IMR-90 (cell line): ENCODE measurements around the gene COL2A1. TPM values are rescaled to one million over a fixed set of nuclear protein-coding genes. Genes with fewer than 3 reads are reported as not detected.
A peak's percentile ranks its signal among the peaks of the same experiment; 100 is the strongest.

Source experiments
- ATAC-seq: fragments of 200-7000 bp; cut with Tn5 transposase; 2 replicates; pipeline ENCODE4 v1.9.1; 2020; ENCODE audit warnings: low read depth, mild to moderate bottlenecking, moderate library complexity
- BruUV-seq: library from RNA; stranded (reverse); fragments of 400-500 nt; replicated peaks from 2 replicates; lab custom pipeline; 2021; lab: Mats Ljungman, UMichigan
- CTCF ChIA-PET: fragments of 300-600 bp; formaldehyde crosslinking; extraction: SDS; loops from one replicate; lab custom pipeline; 2021; ENCODE audit warnings: antibody characterized with exemption; lab: Yijun Ruan, JAX
- POLR2A ChIA-PET: fragments of 300-600 bp; sonication (Branson Sonifier 250); formaldehyde crosslinking; loops from one replicate; lab custom pipeline; 2022; ENCODE audit warnings: antibody characterized with exemption; ENCODE audit not compliant: unreplicated experiment; lab: Charles Lee
- DNase-seq: peaks from one replicate; pipeline ENCODE4 v3.0.0; 2013
- H2AFZ ChIP-seq: replicated peaks from 2 replicates; pipeline ENCODE3; 2013; ENCODE audit warnings: low read length, mild to moderate bottlenecking; ENCODE audit not compliant: poor library complexity
- H2AK5ac ChIP-seq: 2 replicates; pipeline ENCODE4 v1.6.1; 2013; ENCODE audit warnings: low read depth, low read length, inconsistent platforms
- H2AK9ac ChIP-seq: replicated peaks from 2 replicates; pipeline ENCODE3; 2013; ENCODE audit warnings: mild to moderate bottlenecking, low read depth, low read length, moderate library complexity; ENCODE audit not compliant: poor library complexity
- H2BK120ac ChIP-seq: 2 replicates; pipeline ENCODE4 v1.6.1; 2013; ENCODE audit warnings: low read depth, low read length, inconsistent platforms
- H2BK15ac ChIP-seq: 3 replicates; pipeline ENCODE4 v1.6.1; 2013; ENCODE audit warnings: low read depth, low read length, inconsistent platforms
- H2BK20ac ChIP-seq: 2 replicates; pipeline ENCODE4 v1.6.1; 2013; ENCODE audit warnings: low read depth, mild to moderate bottlenecking, inconsistent platforms, low read length, moderate library complexity
- H2BK5ac ChIP-seq: 2 replicates; pipeline ENCODE4 v1.6.1; 2013; ENCODE audit warnings: mild to moderate bottlenecking, low read depth, low read length, inconsistent platforms; ENCODE audit not compliant: poor library complexity, severe bottlenecking
- H3K14ac ChIP-seq: replicated peaks from 2 replicates; pipeline ENCODE4 v1.6.1; 2013; ENCODE audit warnings: low read depth, low read length, inconsistent platforms
- H3K18ac ChIP-seq: 2 replicates; pipeline ENCODE4 v1.6.1; 2013; ENCODE audit warnings: low read depth, low read length, control low read depth
- H3K23ac ChIP-seq: 2 replicates; pipeline ENCODE4 v1.6.1; 2013; ENCODE audit warnings: low read depth, low read length, inconsistent platforms
- H3K27ac ChIP-seq: 2 replicates; pipeline ENCODE4 v1.5.1; 2013; ENCODE audit warnings: mild to moderate bottlenecking, control low read depth, low read length; ENCODE audit not compliant: insufficient read depth
- H3K27me3 ChIP-seq: 2 replicates; pipeline ENCODE4 v1.6.1; 2013; ENCODE audit warnings: low read length; ENCODE audit not compliant: control insufficient read depth, insufficient read depth
- H3K36me3 ChIP-seq: 2 replicates; pipeline ENCODE4 v1.6.1; 2013; ENCODE audit warnings: low read length, mixed read lengths; ENCODE audit not compliant: control insufficient read depth, insufficient read depth
- H3K4ac ChIP-seq: 2 replicates; pipeline ENCODE4 v1.6.1; 2013; ENCODE audit warnings: low read depth, low read length, inconsistent platforms
- H3K4me1 ChIP-seq: 2 replicates; pipeline ENCODE4 v1.6.1; 2013; ENCODE audit warnings: low read length, mixed read lengths; ENCODE audit not compliant: control insufficient read depth, insufficient read depth
- H3K4me2 ChIP-seq: 2 replicates; pipeline ENCODE4 v1.6.1; 2013; ENCODE audit warnings: low read depth, mild to moderate bottlenecking, control low read depth, low read length, moderate library complexity
- H3K4me3 ChIP-seq: 2 replicates; pipeline ENCODE4 v1.5.1; 2013; ENCODE audit warnings: low read depth, mild to moderate bottlenecking, control low read depth, low read length, moderate library complexity; ENCODE audit not compliant: insufficient read depth
- H3K56ac ChIP-seq: 2 replicates; pipeline ENCODE4 v1.6.1; 2013; ENCODE audit warnings: low read length, inconsistent platforms; ENCODE audit not compliant: insufficient read depth; ENCODE audit errors: extremely low read depth
- H3K79me1 ChIP-seq, 2 experiments: 2 replicates each; pipeline ENCODE4 v1.6.1; 2013; ENCODE audit warnings: low read length in 2 of 2, inconsistent platforms in 1 of 2, low read depth in 1 of 2
- H3K9ac ChIP-seq: 2 replicates; pipeline ENCODE4 v1.6.1; 2013; ENCODE audit warnings: low read depth, low read length, control low read depth
- H3K9me1 ChIP-seq: 2 replicates; pipeline ENCODE4 v1.6.1; 2013; ENCODE audit warnings: low read length, inconsistent platforms; ENCODE audit not compliant: insufficient read depth
- H3K9me3 ChIP-seq: 2 replicates; pipeline ENCODE4 v1.6.1; 2013; ENCODE audit warnings: low read length; ENCODE audit not compliant: control insufficient read depth, insufficient read depth
- H4K20me1 ChIP-seq: 2 replicates; pipeline ENCODE4 v1.6.1; 2013; ENCODE audit warnings: low read length, inconsistent platforms; ENCODE audit not compliant: insufficient read depth
- H4K5ac ChIP-seq: 2 replicates; pipeline ENCODE4 v1.6.1; 2013; ENCODE audit warnings: mild to moderate bottlenecking, low read depth, low read length, control low read depth
- H4K8ac ChIP-seq, 2 experiments: 2 replicates each; pipeline ENCODE4 v1.6.1; 2013; ENCODE audit warnings: low read depth in 2 of 2, low read length in 2 of 2, control low read depth in 1 of 2, inconsistent platforms in 1 of 2
- H4K91ac ChIP-seq: 2 replicates; pipeline ENCODE4 v1.6.1; 2013; ENCODE audit warnings: low read depth, low read length, inconsistent platforms; ENCODE audit not compliant: insufficient read depth
- BHLHE40 ChIP-seq: fragments of 150-350 bp; IDR thresholded peaks from 2 replicates; pipeline ENCODE4 v1.6.1; 2016; ENCODE audit warnings: mild to moderate bottlenecking, low read depth, low read length
- CHD1 ChIP-seq: IDR thresholded peaks from 2 replicates; pipeline ENCODE4 v1.6.1; 2012; ENCODE audit warnings: low read depth, low read length, improper control_type of control experiment
- FOS ChIP-seq: fragments of 150-350 bp; IDR thresholded peaks from 2 replicates; pipeline ENCODE4 v1.6.1; 2016; ENCODE audit warnings: low read depth, low read length
- MAFK ChIP-seq: IDR thresholded peaks from 2 replicates; pipeline ENCODE4 v1.6.1; 2012; ENCODE audit warnings: low read depth, low read length, improper control_type of control experiment
- MAZ ChIP-seq: IDR thresholded peaks from 2 replicates; pipeline ENCODE4 v1.6.1; 2012; ENCODE audit warnings: low read depth, mild to moderate bottlenecking, low read length, improper control_type of control experiment, moderate library complexity, borderline replicate concordance
- MXI1 ChIP-seq: IDR thresholded peaks from 2 replicates; pipeline ENCODE4 v1.6.1; 2012; ENCODE audit warnings: low read depth, mild to moderate bottlenecking, low read length, moderate library complexity, borderline replicate concordance
- NFE2L2 ChIP-seq: fragments of 150-350 bp; IDR thresholded peaks from 2 replicates; pipeline ENCODE4 v1.6.1; 2016; ENCODE audit warnings: low read depth, mild to moderate bottlenecking, low read length
- RAD21 ChIP-seq: IDR thresholded peaks from 2 replicates; pipeline ENCODE4 v1.6.1; 2012; ENCODE audit warnings: low read length, improper control_type of control experiment
- RCOR1 ChIP-seq: IDR thresholded peaks from 2 replicates; pipeline ENCODE4 v1.6.1; 2012; ENCODE audit warnings: mild to moderate bottlenecking, low read length, improper control_type of control experiment; ENCODE audit not compliant: insufficient replicate concordance
- RFX5 ChIP-seq: IDR thresholded peaks from 2 replicates; pipeline ENCODE4 v1.8.0; 2012; ENCODE audit warnings: low read depth, mild to moderate bottlenecking, low read length, moderate library complexity
- SMC3 ChIP-seq: fragments of 150-350 bp; IDR thresholded peaks from 2 replicates; pipeline ENCODE4 v1.6.1; 2016; ENCODE audit warnings: low read depth, mild to moderate bottlenecking, antibody characterized with exemption, low read length, moderate library complexity
- WGBS, 2 experiments: methylation state at CpG; one replicate each; pipeline versions ENCODE4 v1.1.5 to v1.1.7; 2013; ENCODE audit warnings: missing lambda C conversion rate in 2 of 2; ENCODE audit not compliant: insufficient read length in 1 of 2; ENCODE audit errors: extremely low coverage in 2 of 2; 5-methylcytosine and 5-hydroxymethylcytosine counted together
- dilution Hi-C: fragments of 300-500 bp; cut with HindIII; formaldehyde crosslinking; loops from one replicate; pipeline ENCODE4 v1.14.3; 2018; ENCODE audit warnings: low sequenced_read_pairs; ENCODE audit not compliant: unreplicated experiment
- in situ Hi-C: fragments of 300-500 bp; cut with MboI; formaldehyde crosslinking; loops from 3 replicates; pipeline ENCODE4 v1.14.3; 2019; ENCODE audit warnings: low sequenced_read_pairs, inconsistent platforms, mixed read lengths
- intact Hi-C: fragments of 100-400 bp; cut with micrococcal nuclease; formaldehyde crosslinking; loops from 2 replicates; pipeline ENCODE4 v1.10.0; 2022
- polyA plus RNA-seq, 3 experiments: library from polyadenylated mRNA; depleted of rRNA; stranded (reverse); fragments of >200 nt; gene quantifications; 2 replicates each; pipeline ENCODE4 v1.2.3, GENCODE V29; 2012; ENCODE audit warnings: low replicate concordance in 1 of 3
- total RNA-seq: library from RNA; depleted of rRNA; stranded (reverse); fragments of >200 nt; gene quantifications from 2 replicates; pipeline ENCODE4 v1.2.3, GENCODE V29; 2012
- TF ChIP-seq, protein P1 (sequence below): fragments of 150-350 bp; IDR thresholded peaks from 2 replicates; pipeline ENCODE4 v1.6.1; 2016; ENCODE audit warnings: low read depth, mild to moderate bottlenecking, low read length, moderate library complexity, borderline replicate concordance
- TF ChIP-seq, protein P2 (sequence below): conservative IDR thresholded peaks from 2 replicates; pipeline ENCODE4 v1.5.1; 2012; ENCODE audit warnings: mild to moderate bottlenecking, low read depth, low read length, improper control_type of control experiment

The COL2A1 gene
- total and polyA plus RNA-seq, 2 of the 4 experiments (the other 2 are of a cell fraction), result 0.05 TPM; not detected in 1

DNA sequence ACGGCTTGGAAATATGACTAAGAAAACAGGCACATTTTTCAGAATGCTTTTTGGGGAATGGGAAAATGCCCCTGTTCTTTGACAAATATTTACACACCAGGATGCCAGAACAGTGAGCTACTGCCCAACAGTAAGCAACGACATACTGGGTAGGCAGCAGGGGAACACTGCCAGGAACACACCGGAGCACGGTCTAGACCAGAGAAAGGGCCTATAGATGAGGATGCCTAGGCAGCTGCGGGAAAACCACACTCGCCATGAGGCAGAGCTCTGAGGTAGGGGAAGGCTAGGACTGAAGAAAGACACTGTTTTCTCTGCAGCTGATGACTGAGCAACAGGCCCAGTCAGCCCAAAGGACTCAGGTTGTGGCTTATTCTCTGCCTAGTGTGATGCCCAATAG lies 45.9 kb upstream of the COL2A1 start:
- DNase-seq (peak; percentile 5), ATAC-seq (peak; percentile 54)
- H2BK20ac ChIP-seq, result no peak overlapping the region
- H2BK5ac ChIP-seq, result no peak overlapping the region
- H3K9me3 ChIP-seq, result no peaks in the 10 kb centered on the region
- WGBS, 2 experiments, result 83% methylated on average over 5 of the region's 6 CpGs; no CpG with 5 or more reads in 1 of the 2 experiments
- H2BK15ac ChIP-seq, result no peak overlapping the region
- no peak overlapping the region for H3K27ac ChIP-seq
- no peak overlapping the region for H4K91ac ChIP-seq
- CTCF ChIA-PET, result interaction anchor here (0.6 kb wide), 1 partner anchor 318 kb away, joined by 3 read pairs; no protein-coding TSS in a partner anchor
- in situ Hi-C loops (no loop called here), dilution Hi-C loops (no loop called here), intact Hi-C loops (no loop called here)
- H3K9me1 ChIP-seq, result no peaks in the 10 kb centered on the region
- H3K4me3 ChIP-seq, result no peak overlapping the region
- H3K56ac ChIP-seq, result no peak overlapping the region
- POLR2A ChIA-PET, result no interaction called here
- H3K18ac ChIP-seq, result no peak overlapping the region
- H3K36me3 ChIP-seq, result peaks cover 6% of the 10 kb centered on the region
- H2BK120ac ChIP-seq, result no peak overlapping the region
- no peak overlapping the region for H3K23ac ChIP-seq
- no peak overlapping the region for H3K4ac ChIP-seq
- H3K79me1 ChIP-seq, result 0 out of 4 replicates have a peak, but pooled peaks cover 0 to 3% of the 10 kb centered on the region in 2 experiments
- no peaks in the 10 kb centered on the region for H4K20me1 ChIP-seq
- H3K9ac ChIP-seq, result no peak overlapping the region
- H3K4me2 ChIP-seq, result no peak overlapping the region
- no peak overlapping the region for H2AK5ac ChIP-seq
- H3K4me1 ChIP-seq, result no peaks in the 10 kb centered on the region
- H4K5ac ChIP-seq, result no peak overlapping the region
- no peak overlapping the region for H3K14ac ChIP-seq
- no peak overlapping the region for H2AK9ac ChIP-seq
- TF ChIP-seq RCOR1 (no peak), CHD1 (no peak), BHLHE40 (no peak), RFX5 (no peak), NFE2L2 (no peak), SMC3 (no peak), MXI1 (no peak), FOS (no peak), MAZ (no peak), RAD21 (no peak), MAFK (no peak)
- TF ChIP-seq, protein P1, sequence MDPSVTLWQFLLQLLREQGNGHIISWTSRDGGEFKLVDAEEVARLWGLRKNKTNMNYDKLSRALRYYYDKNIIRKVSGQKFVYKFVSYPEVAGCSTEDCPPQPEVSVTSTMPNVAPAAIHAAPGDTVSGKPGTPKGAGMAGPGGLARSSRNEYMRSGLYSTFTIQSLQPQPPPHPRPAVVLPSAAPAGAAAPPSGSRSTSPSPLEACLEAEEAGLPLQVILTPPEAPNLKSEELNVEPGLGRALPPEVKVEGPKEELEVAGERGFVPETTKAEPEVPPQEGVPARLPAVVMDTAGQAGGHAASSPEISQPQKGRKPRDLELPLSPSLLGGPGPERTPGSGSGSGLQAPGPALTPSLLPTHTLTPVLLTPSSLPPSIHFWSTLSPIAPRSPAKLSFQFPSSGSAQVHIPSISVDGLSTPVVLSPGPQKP, result no peak
- TF ChIP-seq, protein P2, sequence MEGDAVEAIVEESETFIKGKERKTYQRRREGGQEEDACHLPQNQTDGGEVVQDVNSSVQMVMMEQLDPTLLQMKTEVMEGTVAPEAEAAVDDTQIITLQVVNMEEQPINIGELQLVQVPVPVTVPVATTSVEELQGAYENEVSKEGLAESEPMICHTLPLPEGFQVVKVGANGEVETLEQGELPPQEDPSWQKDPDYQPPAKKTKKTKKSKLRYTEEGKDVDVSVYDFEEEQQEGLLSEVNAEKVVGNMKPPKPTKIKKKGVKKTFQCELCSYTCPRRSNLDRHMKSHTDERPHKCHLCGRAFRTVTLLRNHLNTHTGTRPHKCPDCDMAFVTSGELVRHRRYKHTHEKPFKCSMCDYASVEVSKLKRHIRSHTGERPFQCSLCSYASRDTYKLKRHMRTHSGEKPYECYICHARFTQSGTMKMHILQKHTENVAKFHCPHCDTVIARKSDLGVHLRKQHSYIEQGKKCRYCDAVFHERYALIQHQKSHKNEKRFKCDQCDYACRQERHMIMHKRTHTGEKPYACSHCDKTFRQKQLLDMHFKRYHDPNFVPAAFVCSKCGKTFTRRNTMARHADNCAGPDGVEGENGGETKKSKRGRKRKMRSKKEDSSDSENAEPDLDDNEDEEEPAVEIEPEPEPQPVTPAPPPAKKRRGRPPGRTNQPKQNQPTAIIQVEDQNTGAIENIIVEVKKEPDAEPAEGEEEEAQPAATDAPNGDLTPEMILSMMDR, result no peak
- H3K27me3 ChIP-seq, result no peaks in the 10 kb centered on the region
- BruUV-seq, result no TSS peak
- H2AFZ ChIP-seq, result no peak overlapping the region
- no peak overlapping the region for H4K8ac ChIP-seq
